Measurements from ENCODE around the gene PLOD1.
"Not testable (repeated sequence)": the region's sequence is repeated elsewhere in the genome, so short reads cannot be mapped to it uniquely, and the experiment has no call there.

The PLOD1 gene

GRCh38 chr1:11938722-11939526, 4.4 kb downstream of the PLOD1 start:
- ChIA-PET POLR2A (interaction anchor here (0.6 to 2.5 kb wide), 6 partner anchors 20 to 100 kb away, joined by 3 to 13 read pairs (median 3); partner anchors contain the start of gene MFN2), CTCF (interaction anchor here (1.1 kb wide), 1 partner anchor 11 kb away, joined by 3 read pairs; no protein-coding TSS in a partner anchor)
- DNase-seq (ENCODE audit: low read depth, low spot score), result no peak
- no peak for TF ChIP-seq CTCF (IDR thresholded peaks at IDR 0.05; ENCODE audit: insufficient read depth, low read length, missing control alignments)
- H3K4me3 ChIP-seq (ENCODE audit: low read depth, low read length), result peak overlapping the region; percentile 15

GRCh38 chr1:11939794-11940193, 5.3 kb downstream of the PLOD1 start:
- ChIA-PET CTCF (interaction anchor here (1.1 kb wide), 1 partner anchor 10 kb away, joined by 3 read pairs; no protein-coding TSS in a partner anchor), POLR2A (interaction anchor here (1.2 to 2.5 kb wide), 3 partner anchors 21 to 31 kb away, joined by 3 to 13 read pairs (median 5); no protein-coding TSS in a partner anchor)
- not testable (repeated sequence) for DNase-seq (ENCODE audit: low read depth, low spot score); H3K4me3 ChIP-seq (ENCODE audit: low read depth, low read length)

GRCh38 chr1:11940260-11940921, 5.9 kb downstream of the PLOD1 start:
- DNase-seq (ENCODE audit: low read depth, low spot score), result no peak
- no peak for TF ChIP-seq CTCF (IDR thresholded peaks at IDR 0.05; ENCODE audit: insufficient read depth, low read length, missing control alignments)
- no peak overlapping the region for H3K4me3 ChIP-seq (ENCODE audit: low read depth, low read length)
- ChIA-PET POLR2A (interaction anchor here (1.6 to 2.5 kb wide), 2 partner anchors 21 to 31 kb away, joined by 5 to 13 read pairs; no protein-coding TSS in a partner anchor), CTCF (interaction anchor here (1.1 kb wide), 1 partner anchor 10 kb away, joined by 3 read pairs; no protein-coding TSS in a partner anchor)

- ChIA-PET POLR2A (no interaction called here), CTCF (interaction anchor here (1.0 kb wide), 1 partner anchor 137 kb away, joined by 3 read pairs; no protein-coding TSS in a partner anchor)
- no peak overlapping the region for H3K4me3 ChIP-seq (ENCODE audit: low read depth, low read length)
- no peak for TF ChIP-seq CTCF (IDR thresholded peaks at IDR 0.05; ENCODE audit: insufficient read depth, low read length, missing control alignments)
- DNase-seq (ENCODE audit: low read depth, low spot score), result no peak
Measured at GRCh38 chr1:11942280-11942679, 7.8 kb downstream of the PLOD1 start.

- TF ChIP-seq CTCF (IDR thresholded peaks at IDR 0.05; ENCODE audit: insufficient read depth, low read length, missing control alignments), result no peak
- H3K4me3 ChIP-seq (ENCODE audit: low read depth, low read length), result no peak overlapping the region
- no peak for DNase-seq (ENCODE audit: low read depth, low spot score)
- ChIA-PET CTCF (no interaction called here), POLR2A (no interaction called here)
Measured at GRCh38 chr1:11943619-11944018, 9.1 kb downstream of the PLOD1 start.

- no peak for DNase-seq (ENCODE audit: low read depth, low spot score)
- POLR2A ChIA-PET, result interaction anchor here (0.6 to 1.7 kb wide), 2 partner anchors 36 to 123 kb away, joined by 3 to 5 read pairs; no protein-coding TSS in a partner anchor
- TF ChIP-seq CTCF (IDR thresholded peaks at IDR 0.05; ENCODE audit: insufficient read depth, low read length, missing control alignments), result no peak
- CTCF ChIA-PET, result no interaction called here
- no peak overlapping the region for H3K4me3 ChIP-seq (ENCODE audit: low read depth, low read length)
Measured at GRCh38 chr1:11944358-11944931, 9.9 kb downstream of the PLOD1 start.
